C4-2B (cell line): ENCODE measurements around the gene CXCR5.
"Not testable (repeated sequence)": the region's sequence is repeated elsewhere in the genome, so short reads cannot be mapped to it uniquely, and the experiment has no call there.

Source experiments
- H3K27ac ChIP-seq: fragments of 450-650 bp; 2 replicates; pipeline ENCODE4 v1.5.1; 2017
- CTCF ChIP-seq: fragments of 450-650 bp; conservative IDR thresholded peaks from 2 replicates; pipeline ENCODE4 v1.5.1; 2017; ENCODE audit warnings: mild to moderate bottlenecking
- ZFX ChIP-seq: fragments of 450-650 bp; IDR thresholded peaks from 2 replicates; pipeline ENCODE4 v1.6.1; 2017

Gene CXCR5, protein sequence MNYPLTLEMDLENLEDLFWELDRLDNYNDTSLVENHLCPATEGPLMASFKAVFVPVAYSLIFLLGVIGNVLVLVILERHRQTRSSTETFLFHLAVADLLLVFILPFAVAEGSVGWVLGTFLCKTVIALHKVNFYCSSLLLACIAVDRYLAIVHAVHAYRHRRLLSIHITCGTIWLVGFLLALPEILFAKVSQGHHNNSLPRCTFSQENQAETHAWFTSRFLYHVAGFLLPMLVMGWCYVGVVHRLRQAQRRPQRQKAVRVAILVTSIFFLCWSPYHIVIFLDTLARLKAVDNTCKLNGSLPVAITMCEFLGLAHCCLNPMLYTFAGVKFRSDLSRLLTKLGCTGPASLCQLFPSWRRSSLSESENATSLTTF

DNA sequence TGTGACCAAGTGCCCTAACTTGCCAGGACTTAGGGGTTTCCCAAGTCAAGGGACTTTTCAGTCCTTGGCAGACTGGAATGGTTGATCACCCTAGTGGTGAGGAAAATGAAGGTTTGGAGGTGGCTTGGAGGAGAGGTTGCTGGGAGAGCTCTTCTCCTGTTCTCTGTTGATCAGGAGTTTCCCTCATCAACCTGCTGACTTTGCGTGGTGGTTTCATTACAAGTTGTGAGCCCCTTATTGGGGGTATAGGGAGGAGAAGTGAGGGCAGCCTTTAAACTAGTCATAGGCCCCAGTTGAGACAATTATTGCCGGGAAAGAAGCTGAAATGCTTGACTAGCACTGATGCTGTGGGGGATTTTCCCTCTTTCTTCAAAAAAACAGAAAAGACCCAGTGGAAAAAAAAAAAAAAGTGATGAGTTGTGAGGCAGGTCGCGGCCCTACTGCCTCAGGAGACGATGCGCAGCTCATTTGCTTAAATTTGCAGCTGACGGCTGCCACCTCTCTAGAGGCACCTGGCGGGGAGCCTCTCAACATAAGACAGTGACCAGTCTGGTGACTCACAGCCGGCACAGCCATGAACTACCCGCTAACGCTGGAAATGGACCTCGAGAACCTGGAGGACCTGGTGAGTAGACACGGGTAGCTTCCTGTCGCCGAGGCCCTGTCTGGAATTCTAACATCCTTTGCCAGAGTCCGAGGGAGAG is at the start of gene CXCR5:
TSS of gene CXCR5 (plus strand) at position 525 of the 704 bp plus-strand sequence. CDS start at position 575, 50 bp downstream.
- TF ChIP-seq CTCF (no peak), ZFX (no peak)
- H3K27ac ChIP-seq: no peak within 1 kb of the TSS

DNA sequence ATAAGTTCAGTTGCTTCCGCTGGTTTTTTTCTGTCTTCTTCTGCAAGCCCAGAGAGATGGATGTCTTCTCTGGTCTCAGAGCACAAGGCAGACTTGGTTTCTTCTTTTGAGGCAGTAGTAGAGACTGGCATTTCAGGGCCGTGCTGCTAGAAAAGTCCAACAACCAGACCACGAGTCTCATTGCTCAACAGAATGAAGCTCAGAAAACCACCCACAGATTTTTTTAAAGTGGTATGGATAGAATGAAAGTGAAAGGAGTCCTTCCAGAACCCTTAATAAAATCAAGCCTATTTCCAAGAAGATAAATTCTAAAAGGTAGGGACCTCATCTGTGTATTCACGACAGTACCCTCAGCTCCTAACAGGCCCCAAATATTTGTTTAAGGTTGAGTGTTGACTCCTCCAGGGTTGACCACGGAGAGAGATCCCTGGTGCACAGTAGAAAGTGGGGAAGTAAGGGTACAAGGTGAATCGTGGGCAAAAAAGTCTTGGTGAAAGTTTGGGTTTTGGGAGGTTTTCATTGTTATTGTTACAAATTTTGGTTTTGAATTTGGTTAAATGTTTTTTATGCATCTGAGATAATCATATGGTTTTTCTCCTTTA is 49.2 kb upstream of the CXCR5 start:
- TF ChIP-seq ZFX (no peak), CTCF (no peak)
- no peak overlapping the region for H3K27ac ChIP-seq

DNA sequence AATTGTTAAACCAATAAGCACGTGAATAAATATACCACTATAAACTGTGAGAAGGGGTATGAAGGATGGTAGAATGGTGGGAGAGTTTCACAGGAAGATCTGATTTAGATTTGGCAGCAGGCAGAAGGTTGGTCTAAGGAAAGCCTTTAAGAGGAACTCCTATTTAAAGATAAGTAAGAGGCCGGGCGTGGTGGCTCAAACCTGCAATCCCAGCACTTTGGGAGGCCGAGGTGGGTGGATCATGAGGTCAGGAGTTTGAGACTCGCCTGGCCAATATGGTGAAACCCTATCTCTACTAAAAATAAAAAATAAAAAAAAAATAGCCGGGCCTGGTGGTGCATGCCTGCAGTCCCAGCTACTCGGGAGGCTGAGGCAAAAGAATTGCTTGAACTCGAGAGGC is 45.8 kb upstream of the CXCR5 start:
- TF ChIP-seq CTCF (no peak), ZFX (no peak)
- no peak overlapping the region for H3K27ac ChIP-seq

- no peak overlapping the region for H3K27ac ChIP-seq
- no peak for TF ChIP-seq ZFX
- no peak for TF ChIP-seq CTCF
Observed at GRCh38 chr11:118838905-118839553, 44.7 kb upstream of the CXCR5 start.

GRCh38 chr11:118841469-118842242 is 42.0 kb upstream of the CXCR5 start:
- TF ChIP-seq CTCF: no peak
- no peak for TF ChIP-seq ZFX

GRCh38 chr11:118842369-118842768 is 41.3 kb upstream of the CXCR5 start:
- TF ChIP-seq ZFX: no peak
- no peak for TF ChIP-seq CTCF
- no peak overlapping the region for H3K27ac ChIP-seq

More at GRCh38 chr11:118841469-118842242, 42.0 kb upstream of the CXCR5 start:
- H3K27ac ChIP-seq: no peak overlapping the region

- not testable (repeated sequence) for H3K27ac ChIP-seq
Observed at GRCh38 chr11:118842843-118843242, 40.8 kb upstream of the CXCR5 start.
